Hepatic stellate cell (primary cell): ENCODE results near the gene ELAVL1.
A peak's percentile ranks its signal among the peaks of the same experiment; 100 is the strongest.
"Not testable (repeated sequence)": the region's sequence is repeated elsewhere in the genome, so short reads cannot be mapped to it uniquely, and the experiment has no call there.

Experiments used
- DNase-seq: peaks from one replicate; pipeline ENCODE4 v3.0.0; 2011; ENCODE audit warnings: low spot score

ELAVL1 gene

GRCh38 chr19:7921967-7922835, 83.2 kb downstream of the ELAVL1 start:
- no peak for DNase-seq

- no peak for DNase-seq
Observed at GRCh38 chr19:7921302-7921966, 84.0 kb downstream of the ELAVL1 start.

GRCh38 chr19:7920519-7921301, 84.7 kb downstream of the ELAVL1 start:
- DNase-seq, result peak; percentile 96

- peak; percentile 94 for DNase-seq
Observed at GRCh38 chr19:7919610-7920518, 85.6 kb downstream of the ELAVL1 start, which contains the start of gene SNAPC2. Gene SNAPC2, plus strand, starts transcription at chr19:7920338. Its CDS starts 29 bp downstream, at chr19:7920367.

- no peak for DNase-seq
Observed at GRCh38 chr19:7918615-7919421, 86.6 kb downstream of the ELAVL1 start.

- DNase-seq, result not testable (repeated sequence)
Observed at GRCh38 chr19:7918062-7918614, 87.3 kb downstream of the ELAVL1 start.

- peak; percentile 84 for DNase-seq
Observed at GRCh38 chr19:7917267-7918061, 88.0 kb downstream of the ELAVL1 start.

- no peak for DNase-seq
Observed at GRCh38 chr19:7916955-7917266, 88.5 kb downstream of the ELAVL1 start.

GRCh38 chr19:7916103-7916954, 89.1 kb downstream of the ELAVL1 start:
- DNase-seq, result peak; percentile 62

- no peak for DNase-seq
Observed at GRCh38 chr19:7915250-7916102, 90.0 kb downstream of the ELAVL1 start.

GRCh38 chr19:7914598-7915045, 90.8 kb downstream of the ELAVL1 start, which contains the start of gene TGFBR3L:
Gene TGFBR3L, plus strand, starts transcription at chr19:7914830.
- no peak for DNase-seq

- no peak for DNase-seq
Observed at GRCh38 chr19:7914099-7914498, 91.3 kb downstream of the ELAVL1 start.

GRCh38 chr19:7913652-7914051, 91.8 kb downstream of the ELAVL1 start:
- no peak for DNase-seq

- no peak for DNase-seq
Observed at GRCh38 chr19:7912697-7913564, 92.5 kb downstream of the ELAVL1 start.

- DNase-seq, result no peak
Observed at GRCh38 chr19:7912144-7912696, 93.2 kb downstream of the ELAVL1 start.

- DNase-seq, result no peak
Observed at GRCh38 chr19:7911508-7912143, 93.8 kb downstream of the ELAVL1 start.
